Stimulated activated naive CD8-positive, alpha-beta T cell treated with anti-CD3 and anti-CD28 coated beads, Interleukin-15, Interleukin-2, amounts not matched to agents 100 ng/mL and 50 ng/mL, for 24 hours (primary cell): ENCODE measurements around the gene CDH23.

ENCODE experiments used
- H3K27ac Mint-ChIP-seq: one replicate; pipeline ENCODE4 v1.8.0; 2021; ENCODE audit warnings: mild to moderate bottlenecking, mixed read lengths
- H3K27me3 Mint-ChIP-seq: one replicate; pipeline ENCODE4 v1.8.0; 2021; ENCODE audit warnings: mixed read lengths
- H3K36me3 Mint-ChIP-seq: one replicate; pipeline ENCODE4 v1.8.0; 2021; ENCODE audit warnings: low read depth, mixed read lengths
- H3K4me1 Mint-ChIP-seq: one replicate; pipeline ENCODE4 v1.8.0; 2021; ENCODE audit warnings: low read depth, mixed read lengths
- H3K4me3 Mint-ChIP-seq: one replicate; pipeline ENCODE4 v1.8.0; 2021; ENCODE audit warnings: mild to moderate bottlenecking, mixed read lengths
- H3K9me3 Mint-ChIP-seq: one replicate; pipeline ENCODE4 v1.8.0; 2021; ENCODE audit warnings: mixed read lengths

The CDH23 gene

DNA sequence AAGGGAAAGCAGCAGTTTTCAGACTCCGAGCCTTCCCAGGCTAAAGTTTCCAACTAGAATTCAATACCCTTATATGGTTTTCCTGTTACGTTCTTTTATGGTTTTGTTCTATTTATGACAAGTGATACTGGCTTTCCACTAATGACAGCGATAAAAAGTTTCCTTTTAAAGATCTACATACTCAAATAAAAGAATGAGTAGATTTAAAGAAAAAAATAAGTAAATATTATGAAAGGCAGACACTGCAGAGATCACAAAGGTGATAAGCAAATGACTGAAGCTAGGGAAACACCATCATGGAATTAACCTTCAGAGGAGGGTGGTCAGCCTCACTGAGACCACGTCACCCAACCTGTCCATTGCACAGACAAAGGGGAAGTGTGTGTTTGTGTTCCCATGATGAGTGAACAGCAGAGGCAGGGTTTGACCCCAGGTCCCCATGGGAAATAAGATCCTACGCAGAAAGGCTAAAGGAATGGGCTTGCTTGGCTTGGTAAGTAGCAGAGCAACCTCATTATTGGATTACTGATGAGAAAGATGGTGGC lies 372.6 kb downstream of the CDH23 start:
- H3K4me3 Mint-ChIP-seq = peak overlapping the region; percentile 83
- no peaks in the 10 kb centered on the region for H3K9me3 Mint-ChIP-seq
- peaks cover 86% of the 10 kb centered on the region for H3K4me1 Mint-ChIP-seq
- H3K27ac Mint-ChIP-seq = peak overlapping the region; percentile 99
- H3K27me3 Mint-ChIP-seq = no peaks in the 10 kb centered on the region
- peaks cover 55% of the 10 kb centered on the region for H3K36me3 Mint-ChIP-seq

GRCh38 chr10:71770255-71770654 lies 373.5 kb downstream of the CDH23 start:
- peak overlapping the region; percentile 83 for H3K4me3 Mint-ChIP-seq
- H3K36me3 Mint-ChIP-seq = peaks cover 54% of the 10 kb centered on the region
- H3K27ac Mint-ChIP-seq = peak overlapping the region; percentile 99
- no peaks in the 10 kb centered on the region for H3K9me3 Mint-ChIP-seq
- H3K27me3 Mint-ChIP-seq = no peaks in the 10 kb centered on the region
- H3K4me1 Mint-ChIP-seq = peaks cover 86% of the 10 kb centered on the region

DNA sequence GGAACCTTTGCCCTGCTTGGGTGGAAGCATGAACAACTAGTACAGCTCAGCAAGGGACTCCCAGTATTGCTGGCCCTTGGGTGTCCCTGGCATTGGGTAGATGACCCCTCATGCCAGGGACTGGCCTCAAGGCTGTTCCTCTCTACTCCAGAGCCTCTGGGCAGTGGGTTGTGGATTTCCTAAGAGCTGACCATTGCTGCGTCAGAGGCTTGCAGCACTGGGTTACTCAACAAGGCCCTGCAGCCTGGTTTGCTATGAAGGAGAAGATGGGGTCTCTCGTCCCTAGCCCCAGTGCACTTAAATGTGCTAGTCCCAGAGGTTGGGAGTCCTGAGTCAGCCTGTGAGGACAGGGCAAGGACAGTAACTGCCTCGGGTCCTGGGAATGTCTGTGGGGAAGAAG lies 374.1 kb downstream of the CDH23 start:
- peak overlapping the region; percentile 83 for H3K4me3 Mint-ChIP-seq
- H3K27ac Mint-ChIP-seq = peak overlapping the region; percentile 99
- H3K36me3 Mint-ChIP-seq = peaks cover 50% of the 10 kb centered on the region
- no peaks in the 10 kb centered on the region for H3K27me3 Mint-ChIP-seq
- H3K9me3 Mint-ChIP-seq = no peaks in the 10 kb centered on the region
- peaks cover 86% of the 10 kb centered on the region for H3K4me1 Mint-ChIP-seq

GRCh38 chr10:71771204-71771603 lies 374.5 kb downstream of the CDH23 start:
- Mint-ChIP-seq H3K27ac (peak overlapping the region; percentile 99), H3K4me1 (peaks cover 86% of the 10 kb centered on the region), H3K27me3 (no peaks in the 10 kb centered on the region), H3K9me3 (no peaks in the 10 kb centered on the region), H3K36me3 (peaks cover 47% of the 10 kb centered on the region), H3K4me3 (peak overlapping the region; percentile 83)

- peaks cover 40% of the 10 kb centered on the region for H3K36me3 Mint-ChIP-seq
- peak overlapping the region; percentile 99 for H3K27ac Mint-ChIP-seq
- H3K9me3 Mint-ChIP-seq = no peaks in the 10 kb centered on the region
- H3K27me3 Mint-ChIP-seq = no peaks in the 10 kb centered on the region
- H3K4me3 Mint-ChIP-seq = peak overlapping the region; percentile 83
- H3K4me1 Mint-ChIP-seq = peaks cover 86% of the 10 kb centered on the region
These were observed 375.3 kb downstream of the CDH23 start for GRCh38 chr10:71771821-71772617.

DNA sequence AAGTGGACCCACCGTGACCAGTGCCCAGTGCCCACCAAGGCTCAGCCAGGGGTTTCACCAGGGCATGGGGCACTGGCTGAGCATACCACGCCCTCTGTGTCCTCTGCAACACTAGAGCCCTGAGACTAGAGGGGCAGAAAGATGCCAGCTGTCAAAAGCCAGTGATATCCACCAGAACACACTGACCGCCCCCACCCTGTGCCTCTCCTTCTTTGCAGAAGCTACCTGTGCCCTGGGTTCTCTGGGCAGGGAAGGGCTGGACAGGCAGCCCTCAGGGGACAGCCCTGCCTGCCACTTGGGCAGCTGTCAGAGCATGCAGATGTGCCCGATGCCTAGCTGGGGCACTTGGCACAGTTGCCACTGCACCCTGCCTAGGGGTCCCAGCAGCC lies 376.1 kb downstream of the CDH23 start:
- Mint-ChIP-seq H3K9me3 (no peaks in the 10 kb centered on the region), H3K4me3 (peak overlapping the region; percentile 83), H3K4me1 (peaks cover 80% of the 10 kb centered on the region), H3K27ac (peak overlapping the region; percentile 99), H3K27me3 (no peaks in the 10 kb centered on the region), H3K36me3 (peaks cover 34% of the 10 kb centered on the region)

DNA sequence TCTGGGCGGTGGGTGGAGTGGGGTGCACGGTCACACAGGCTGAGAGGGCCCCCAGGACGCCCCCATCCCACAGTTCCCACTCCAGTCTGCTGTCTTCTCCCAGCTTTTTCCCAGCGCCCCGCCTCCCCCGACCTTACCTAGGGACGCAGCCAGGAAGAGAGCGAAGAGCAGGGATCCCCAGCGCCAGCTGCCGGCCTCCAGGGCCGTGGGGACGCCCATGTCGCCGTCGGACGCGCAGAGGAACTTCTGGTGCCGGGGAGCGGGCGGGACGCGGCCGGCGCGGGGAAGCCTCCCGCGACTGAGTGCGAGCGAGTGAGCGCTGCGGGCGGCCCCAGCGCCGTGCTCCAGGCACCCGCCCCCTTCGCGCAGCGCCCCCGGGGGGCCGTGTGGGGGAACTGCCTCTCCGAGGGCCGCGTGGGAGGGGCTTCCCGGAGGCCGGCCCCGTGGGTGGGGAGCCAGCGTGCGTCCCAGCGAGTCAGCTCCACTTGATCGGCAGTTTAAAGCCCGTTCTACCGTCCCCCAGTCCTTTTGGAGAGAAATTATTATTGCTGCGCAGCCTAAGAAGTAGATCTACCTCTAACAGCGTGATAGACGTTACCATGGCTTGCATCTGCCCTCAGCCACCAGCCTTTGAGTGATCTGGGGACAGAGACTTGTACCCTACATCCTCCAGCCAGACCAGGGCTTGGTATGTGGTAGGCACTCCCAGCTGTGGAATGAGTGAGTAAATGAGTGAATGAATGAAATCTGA lies 376.7 kb downstream of the CDH23 start, which contains the start of gene VSIR:
TSS of gene VSIR (minus strand) at position 300 of the 751 bp plus-strand sequence. CDS start at position 219, 81 bp downstream.
- Mint-ChIP-seq H3K9me3 (no peaks in the 10 kb centered on the region), H3K4me3 (peak within 1 kb of the TSS; percentile 83), H3K36me3 (peaks cover 28% of the 10 kb centered on the region), H3K27ac (peak within 1 kb of the TSS; percentile 99), H3K4me1 (peaks cover 74% of the 10 kb centered on the region), H3K27me3 (no peaks in the 10 kb centered on the region)

DNA sequence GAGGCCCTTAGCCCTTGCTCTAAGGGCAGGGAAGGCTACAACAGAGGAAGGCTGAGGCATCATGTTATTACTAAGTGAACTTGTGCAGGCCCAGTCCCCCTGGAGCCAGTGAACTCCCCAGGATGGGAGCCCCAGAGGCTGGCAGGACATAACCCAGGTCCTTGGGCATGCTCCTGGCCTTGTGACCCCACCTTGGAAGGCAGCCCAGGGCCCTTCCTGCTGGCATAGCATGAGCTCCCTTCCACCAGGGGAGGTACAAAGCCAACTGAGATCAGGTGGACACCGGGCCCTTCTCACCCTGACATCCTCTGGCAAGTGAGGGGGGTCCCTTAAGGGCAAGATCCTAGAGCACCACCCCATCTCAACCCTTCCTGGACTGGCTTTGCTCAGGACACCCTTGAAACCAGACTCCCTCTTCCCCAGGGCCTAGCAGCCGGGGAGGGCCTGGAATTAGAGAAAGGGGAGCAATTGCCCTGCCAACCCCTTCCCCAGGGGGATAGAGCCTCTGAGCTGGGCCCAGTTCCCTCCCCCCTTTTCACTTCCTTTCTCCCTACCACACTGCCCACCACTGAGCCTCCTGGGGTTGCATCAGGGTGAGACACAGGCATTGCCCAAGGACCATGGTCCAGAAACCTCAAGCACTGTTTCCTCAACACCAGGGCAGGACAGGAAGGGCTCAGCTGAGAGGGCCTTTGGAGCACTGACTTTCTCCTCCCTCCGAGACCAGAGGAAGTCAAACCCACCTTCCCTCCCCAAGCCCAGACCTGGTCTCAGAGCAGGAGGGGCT lies 378.4 kb downstream of the CDH23 start:
- Mint-ChIP-seq H3K27me3 (no peaks in the 10 kb centered on the region), H3K4me1 (peaks cover 60% of the 10 kb centered on the region), H3K27ac (peak overlapping the region; percentile 85), H3K36me3 (peaks cover 15% of the 10 kb centered on the region), H3K4me3 (peak overlapping the region; percentile 83), H3K9me3 (no peaks in the 10 kb centered on the region)

DNA sequence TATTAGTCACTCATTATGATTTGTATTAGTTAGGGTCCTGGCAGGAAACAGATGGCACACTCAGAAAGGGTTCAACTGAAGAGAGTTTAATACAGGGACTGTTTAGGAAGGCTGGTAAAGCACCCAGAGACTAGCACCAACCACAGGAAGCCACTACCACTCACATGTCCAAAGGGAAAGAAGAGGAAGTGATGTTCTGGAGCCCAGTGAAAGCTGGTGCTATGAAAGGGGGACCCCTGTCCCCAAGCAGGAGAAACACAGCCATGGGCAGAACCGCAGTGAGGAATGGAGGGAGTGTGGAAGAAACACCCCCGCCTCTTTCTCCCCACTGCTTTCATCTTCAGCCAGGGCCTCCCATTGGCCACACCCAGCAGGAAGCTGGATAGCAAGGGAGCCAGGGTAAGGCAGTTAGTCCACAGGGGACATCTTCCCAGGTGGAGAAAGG lies 379.8 kb downstream of the CDH23 start:
- H3K27ac Mint-ChIP-seq = peak overlapping the region; percentile 39
- no peak overlapping the region for H3K4me3 Mint-ChIP-seq
- H3K27me3 Mint-ChIP-seq = no peaks in the 10 kb centered on the region
- H3K4me1 Mint-ChIP-seq = peaks cover 46% of the 10 kb centered on the region
- no peaks in the 10 kb centered on the region for H3K9me3 Mint-ChIP-seq
- H3K36me3 Mint-ChIP-seq = peaks cover 6% of the 10 kb centered on the region

DNA sequence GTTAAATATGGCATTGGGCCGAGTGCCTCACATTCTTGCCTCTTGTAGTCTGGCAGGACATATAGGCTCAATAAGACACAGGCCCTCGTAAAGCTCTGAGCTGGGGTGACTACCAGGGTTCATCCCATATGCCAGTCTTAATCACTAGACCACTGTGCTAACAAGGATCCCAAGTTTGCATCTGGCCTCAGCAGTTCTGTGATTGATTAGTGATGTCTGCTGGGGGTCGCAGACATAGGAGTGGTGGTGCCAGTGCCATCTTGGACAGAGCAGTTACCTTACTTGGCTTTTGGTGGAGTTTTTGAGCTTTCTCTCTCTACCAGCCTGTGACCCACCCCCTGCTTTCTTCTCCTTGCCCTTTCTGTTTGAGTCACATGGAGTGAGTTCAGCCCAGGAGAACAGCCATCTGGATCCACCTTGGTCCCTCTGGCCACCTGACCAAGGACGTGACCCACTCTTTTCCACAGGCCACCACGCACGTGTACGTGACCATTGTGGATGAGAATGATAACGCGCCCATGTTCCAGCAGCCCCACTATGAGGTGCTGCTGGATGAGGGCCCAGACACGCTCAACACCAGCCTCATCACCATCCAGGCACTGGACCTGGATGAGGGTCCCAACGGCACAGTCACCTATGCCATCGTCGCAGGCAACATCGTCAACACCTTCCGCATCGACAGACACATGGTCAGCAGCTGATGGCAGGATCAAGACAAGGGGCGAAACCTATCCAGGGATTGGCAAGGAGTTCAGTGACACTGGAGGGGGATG lies 380.7 kb downstream of the CDH23 start:
- Mint-ChIP-seq H3K27me3 (no peaks in the 10 kb centered on the region), H3K4me1 (peaks cover 37% of the 10 kb centered on the region), H3K27ac (peak overlapping the region; percentile 39), H3K4me3 (no peak overlapping the region), H3K36me3 (no peaks in the 10 kb centered on the region), H3K9me3 (no peaks in the 10 kb centered on the region)

DNA sequence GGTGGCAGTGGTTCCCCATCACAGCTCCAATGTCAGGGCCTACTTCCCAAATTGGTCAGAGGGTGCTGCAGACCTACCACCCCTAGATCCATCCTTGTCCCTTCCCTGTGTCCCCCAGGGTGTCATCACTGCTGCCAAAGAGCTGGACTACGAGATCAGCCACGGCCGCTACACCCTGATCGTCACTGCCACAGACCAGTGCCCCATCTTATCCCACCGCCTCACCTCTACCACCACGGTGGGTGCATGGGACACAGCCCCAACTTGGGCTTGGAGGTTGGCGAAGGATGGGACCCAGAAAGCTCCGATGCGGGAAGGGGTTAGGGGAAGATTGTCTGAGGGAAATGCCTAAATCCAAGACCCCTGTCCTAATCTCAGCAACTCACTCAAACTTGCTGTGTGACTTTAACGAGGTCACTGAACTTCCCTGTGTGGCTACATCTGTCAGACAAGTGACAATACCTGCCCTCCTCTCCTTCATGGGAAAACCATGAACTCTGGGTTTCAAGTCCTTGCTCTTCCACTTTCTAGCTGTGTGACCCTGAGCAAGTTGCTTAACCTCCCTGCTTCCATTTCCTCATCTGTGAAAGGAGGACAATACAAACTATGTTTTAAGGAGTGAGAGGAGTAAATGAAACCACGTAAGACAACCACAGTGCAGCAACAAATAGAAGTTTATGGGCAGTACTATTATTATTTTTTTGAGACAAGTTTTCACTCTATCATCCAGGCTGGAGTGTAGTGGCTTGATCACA lies 381.5 kb downstream of the CDH23 start:
- no peak overlapping the region for H3K27ac Mint-ChIP-seq
- H3K9me3 Mint-ChIP-seq = no peaks in the 10 kb centered on the region
- H3K4me1 Mint-ChIP-seq = peaks cover 45% of the 10 kb centered on the region
- H3K27me3 Mint-ChIP-seq = no peaks in the 10 kb centered on the region
- H3K36me3 Mint-ChIP-seq = no peaks in the 10 kb centered on the region
- H3K4me3 Mint-ChIP-seq = no peak overlapping the region

DNA sequence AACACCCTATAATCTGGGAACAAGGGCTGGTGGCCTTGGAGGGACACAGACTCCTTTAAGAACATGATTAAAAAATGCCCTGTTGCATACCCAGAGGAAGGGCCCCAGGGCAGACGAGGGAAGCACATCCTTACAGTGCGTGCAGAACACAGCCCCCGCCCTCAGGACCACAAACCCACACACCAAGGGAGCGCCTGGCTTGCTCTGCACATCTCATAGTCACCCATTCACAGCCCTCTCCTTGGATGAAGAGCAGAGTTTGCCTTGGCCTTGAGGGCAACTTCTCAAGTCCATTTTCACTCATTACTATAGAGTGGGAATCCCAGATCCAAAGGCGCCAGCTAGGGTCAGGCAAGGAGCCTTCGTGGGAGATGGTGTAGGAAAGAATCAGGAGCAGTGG lies 382.9 kb downstream of the CDH23 start:
- Mint-ChIP-seq H3K36me3 (no peaks in the 10 kb centered on the region), H3K27ac (no peak overlapping the region), H3K27me3 (no peaks in the 10 kb centered on the region), H3K4me3 (no peak overlapping the region), H3K4me1 (peaks cover 33% of the 10 kb centered on the region), H3K9me3 (no peaks in the 10 kb centered on the region)

- Mint-ChIP-seq H3K36me3 (no peaks in the 10 kb centered on the region), H3K27me3 (no peaks in the 10 kb centered on the region), H3K9me3 (no peaks in the 10 kb centered on the region), H3K27ac (no peak overlapping the region), H3K4me3 (no peak overlapping the region), H3K4me1 (peaks cover 28% of the 10 kb centered on the region)
These were observed 383.4 kb downstream of the CDH23 start for GRCh38 chr10:71780156-71780555.
